ENCODE data around the gene PHACTR2. TPM values are rescaled to one million over a fixed set of nuclear protein-coding genes. Genes with fewer than 3 reads are reported as not detected.

The PHACTR2 gene
- total RNA-seq, 1 donor from 2014 or later: 71.0 TPM

DNA sequence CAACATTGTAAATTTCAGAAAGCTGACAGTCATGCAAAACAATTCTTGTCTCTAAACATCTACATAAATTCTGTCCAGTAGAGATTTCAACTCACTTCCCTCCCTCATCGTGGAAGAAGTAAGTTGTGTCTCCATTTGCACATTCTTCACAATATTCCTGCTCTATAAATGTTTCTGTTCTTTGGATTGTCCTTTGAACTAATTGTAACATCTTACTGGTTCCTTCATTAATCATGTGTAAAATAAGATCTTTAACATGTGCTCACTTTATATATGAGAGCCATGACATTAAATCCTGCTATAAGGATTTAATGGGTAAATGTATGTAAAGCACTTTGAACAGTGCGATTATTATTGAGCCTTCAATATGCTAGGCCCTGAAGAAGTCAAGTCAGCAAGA is 158.4 kb downstream of the PHACTR2 start:
- no peaks in the 10 kb centered on the region for H3K4me1 ChIP-seq
- no peak overlapping the region for H3K4me3 ChIP-seq
- H3K36me3 ChIP-seq: no peaks in the 10 kb centered on the region
- no peak for DNase-seq
- no peaks in the 10 kb centered on the region for H3K9me3 ChIP-seq (replicated peaks)
- intact Hi-C loops (cut with micrococcal nuclease): no loop called here
- TF ChIP-seq, protein P1, sequence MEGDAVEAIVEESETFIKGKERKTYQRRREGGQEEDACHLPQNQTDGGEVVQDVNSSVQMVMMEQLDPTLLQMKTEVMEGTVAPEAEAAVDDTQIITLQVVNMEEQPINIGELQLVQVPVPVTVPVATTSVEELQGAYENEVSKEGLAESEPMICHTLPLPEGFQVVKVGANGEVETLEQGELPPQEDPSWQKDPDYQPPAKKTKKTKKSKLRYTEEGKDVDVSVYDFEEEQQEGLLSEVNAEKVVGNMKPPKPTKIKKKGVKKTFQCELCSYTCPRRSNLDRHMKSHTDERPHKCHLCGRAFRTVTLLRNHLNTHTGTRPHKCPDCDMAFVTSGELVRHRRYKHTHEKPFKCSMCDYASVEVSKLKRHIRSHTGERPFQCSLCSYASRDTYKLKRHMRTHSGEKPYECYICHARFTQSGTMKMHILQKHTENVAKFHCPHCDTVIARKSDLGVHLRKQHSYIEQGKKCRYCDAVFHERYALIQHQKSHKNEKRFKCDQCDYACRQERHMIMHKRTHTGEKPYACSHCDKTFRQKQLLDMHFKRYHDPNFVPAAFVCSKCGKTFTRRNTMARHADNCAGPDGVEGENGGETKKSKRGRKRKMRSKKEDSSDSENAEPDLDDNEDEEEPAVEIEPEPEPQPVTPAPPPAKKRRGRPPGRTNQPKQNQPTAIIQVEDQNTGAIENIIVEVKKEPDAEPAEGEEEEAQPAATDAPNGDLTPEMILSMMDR (IDR thresholded peaks at IDR 0.05; ENCODE audit: borderline replicate concordance): no peak
- no peak overlapping the region for H3K27ac ChIP-seq (replicated peaks)
- no peaks in the 10 kb centered on the region for H3K27me3 ChIP-seq (ENCODE audit: low read depth)

DNA sequence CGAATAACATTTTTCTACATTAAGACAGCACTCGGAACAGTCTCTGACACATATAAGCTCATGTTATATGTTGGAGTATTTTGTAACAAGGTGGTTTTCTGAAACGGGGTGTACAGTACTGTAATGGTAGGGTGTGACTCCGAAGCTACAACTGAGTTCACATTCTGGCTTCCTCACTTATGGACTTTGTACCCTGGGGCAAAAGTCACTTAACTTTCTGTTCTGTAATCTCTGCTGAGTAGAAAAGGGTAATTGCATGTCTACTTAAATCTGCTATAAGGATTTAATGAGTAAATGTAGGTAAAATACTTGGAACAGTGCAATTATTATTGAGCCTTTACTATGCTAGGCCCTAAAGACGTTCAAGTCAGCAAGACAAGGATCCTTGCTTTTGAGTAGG is 160.6 kb downstream of the PHACTR2 start:
- DNase-seq: no peak
- TF ChIP-seq, protein P1 (IDR thresholded peaks at IDR 0.05; ENCODE audit: borderline replicate concordance): no peak
- H3K4me1 ChIP-seq: peaks cover 11% of the 10 kb centered on the region
- no peak overlapping the region for H3K27ac ChIP-seq (replicated peaks)
- no peaks in the 10 kb centered on the region for H3K27me3 ChIP-seq (ENCODE audit: low read depth)
- H3K9me3 ChIP-seq (replicated peaks): no peaks in the 10 kb centered on the region
- intact Hi-C loops (cut with micrococcal nuclease): no loop called here
- no peak overlapping the region for H3K4me3 ChIP-seq
- H3K36me3 ChIP-seq: no peaks in the 10 kb centered on the region

DNA sequence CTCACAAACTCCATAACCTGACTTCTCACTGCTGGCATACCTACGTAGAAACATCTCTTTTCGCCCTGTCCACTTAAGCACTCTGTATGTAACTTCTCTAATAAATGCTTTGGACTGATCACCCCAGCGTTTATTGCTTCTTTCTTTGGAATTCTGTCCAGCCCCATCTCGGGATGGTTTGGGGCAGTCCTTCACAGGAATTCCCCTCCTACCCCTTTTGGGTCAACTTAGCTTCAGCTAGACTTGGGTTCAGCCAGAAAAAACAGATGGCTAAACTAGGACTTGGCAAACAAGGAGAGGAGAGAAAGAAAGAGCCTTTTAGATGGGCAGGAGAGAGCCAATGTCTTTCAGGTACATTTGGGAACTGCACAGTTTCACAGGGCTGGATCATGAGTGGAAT is 161.4 kb downstream of the PHACTR2 start:
- TF ChIP-seq, protein P1 (IDR thresholded peaks at IDR 0.05; ENCODE audit: borderline replicate concordance): no peak
- H3K27ac ChIP-seq (replicated peaks): no peak overlapping the region
- H3K4me1 ChIP-seq: peaks cover 19% of the 10 kb centered on the region
- DNase-seq: no peak
- no peaks in the 10 kb centered on the region for H3K36me3 ChIP-seq
- no peak overlapping the region for H3K4me3 ChIP-seq
- no peaks in the 10 kb centered on the region for H3K9me3 ChIP-seq (replicated peaks)
- no peaks in the 10 kb centered on the region for H3K27me3 ChIP-seq (ENCODE audit: low read depth)
- intact Hi-C loops (cut with micrococcal nuclease): no loop called here

DNA sequence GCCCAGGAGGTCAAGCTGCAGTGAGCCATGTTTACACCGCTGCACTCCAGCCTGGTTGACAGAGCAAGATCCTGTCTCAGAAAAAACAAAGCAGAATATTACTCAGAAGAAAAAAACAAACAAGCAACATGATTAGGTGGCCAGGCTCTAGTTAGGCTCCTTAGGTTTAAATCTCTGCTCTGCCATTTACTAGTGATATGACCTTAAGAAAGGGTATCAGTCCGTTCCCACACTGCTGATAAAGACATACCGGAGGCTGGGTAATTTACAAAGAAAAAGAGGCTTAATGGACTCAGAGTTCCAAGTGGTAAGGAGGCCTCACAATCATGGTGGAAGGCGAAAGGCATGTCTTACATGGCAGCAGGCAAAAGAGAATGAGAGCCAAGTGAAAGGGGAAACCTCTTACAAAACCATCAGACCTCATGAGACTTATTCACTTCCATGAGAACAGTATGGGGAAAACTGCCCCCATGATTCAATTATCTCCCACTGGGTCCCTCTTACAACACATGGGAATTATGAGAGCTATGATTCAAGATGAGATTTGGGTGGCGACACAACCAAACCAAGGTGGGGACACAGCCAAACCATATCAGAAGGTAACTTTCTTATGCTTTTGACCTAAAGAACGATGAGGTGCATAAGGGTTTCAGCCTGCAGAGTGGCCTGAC is 163.0 kb downstream of the PHACTR2 start:
- peaks cover 28% of the 10 kb centered on the region for H3K4me1 ChIP-seq
- intact Hi-C loops (cut with micrococcal nuclease): loop anchor here (10.0 kb wide), 1 partner anchor 166 kb away; the partner anchor contains the start of gene PHACTR2
- no peaks in the 10 kb centered on the region for H3K27me3 ChIP-seq (ENCODE audit: low read depth)
- TF ChIP-seq, protein P1 (IDR thresholded peaks at IDR 0.05; ENCODE audit: borderline replicate concordance): no peak
- H3K4me3 ChIP-seq: no peak overlapping the region
- no peak for DNase-seq
- H3K9me3 ChIP-seq (replicated peaks): no peaks in the 10 kb centered on the region
- H3K36me3 ChIP-seq: peaks cover 14% of the 10 kb centered on the region
- H3K27ac ChIP-seq (replicated peaks): no peak overlapping the region

DNA sequence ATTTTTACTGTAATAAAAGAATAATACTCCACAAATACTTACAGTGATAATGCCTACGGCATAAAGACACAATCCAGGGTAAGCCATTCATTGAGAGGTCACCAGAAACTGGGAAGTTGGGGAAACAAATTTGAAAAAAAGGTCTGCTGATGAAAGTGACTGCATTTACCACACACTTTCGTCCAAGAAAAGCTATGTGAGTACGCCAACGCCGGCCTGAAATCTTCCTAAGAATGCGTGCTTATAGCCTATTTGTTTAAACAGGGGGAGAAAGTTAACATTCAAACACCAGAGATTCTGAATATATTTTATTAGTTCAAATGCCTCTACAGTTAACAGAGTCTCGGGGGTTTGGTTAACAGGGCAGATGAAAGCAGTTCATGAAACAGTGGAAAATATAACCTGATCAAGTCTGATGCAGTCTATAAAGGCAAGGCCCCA is 164.7 kb downstream of the PHACTR2 start:
- Histone ChIP-seq H3K27me3 (ENCODE audit: low read depth) (no peaks in the 10 kb centered on the region), H3K27ac (replicated peaks) (peak overlapping the region; percentile 95), H3K4me1 (peaks cover 28% of the 10 kb centered on the region), H3K9me3 (replicated peaks) (no peaks in the 10 kb centered on the region), H3K36me3 (peaks cover 32% of the 10 kb centered on the region), H3K4me3 (peak overlapping the region; percentile 96)
- TF ChIP-seq, protein P1 (IDR thresholded peaks at IDR 0.05; ENCODE audit: borderline replicate concordance): no peak
- no peak for DNase-seq
- intact Hi-C loops (cut with micrococcal nuclease): loop anchor here (10.0 kb wide), 1 partner anchor 168 kb away; the partner anchor contains the start of gene PHACTR2

Data from left ventricle myocardium inferior (tissue), 1 donor.